Testis (tissue), 2 donors: ENCODE results near the gene RAB3B.

Source experiments
- POLR2A ChIP-seq: fragments of 450-650 bp; IDR thresholded peaks from one replicate; pipeline ENCODE4 v1.6.1; 2017; ENCODE audit warnings: antibody characterized with exemption, mild to moderate bottlenecking, moderate library complexity
- TF ChIP-seq, protein P1 (sequence below), 3 experiments: fragments of 450-650 bp in 2 of 3; fragments of 200-600 bp in 1 of 3; sonication (generic) in 1 of 3; IDR thresholded peaks; one replicate each; pipeline ENCODE4 v1.5.1; 2016 to 2019; ENCODE audit warnings: antibody characterized with exemption in 3 of 3, mild to moderate bottlenecking in 2 of 3, moderate library complexity in 1 of 3

GRCh38 chr1:51924455-51924854 is 66.0 kb downstream of the RAB3B start:
- TF ChIP-seq, protein P1, sequence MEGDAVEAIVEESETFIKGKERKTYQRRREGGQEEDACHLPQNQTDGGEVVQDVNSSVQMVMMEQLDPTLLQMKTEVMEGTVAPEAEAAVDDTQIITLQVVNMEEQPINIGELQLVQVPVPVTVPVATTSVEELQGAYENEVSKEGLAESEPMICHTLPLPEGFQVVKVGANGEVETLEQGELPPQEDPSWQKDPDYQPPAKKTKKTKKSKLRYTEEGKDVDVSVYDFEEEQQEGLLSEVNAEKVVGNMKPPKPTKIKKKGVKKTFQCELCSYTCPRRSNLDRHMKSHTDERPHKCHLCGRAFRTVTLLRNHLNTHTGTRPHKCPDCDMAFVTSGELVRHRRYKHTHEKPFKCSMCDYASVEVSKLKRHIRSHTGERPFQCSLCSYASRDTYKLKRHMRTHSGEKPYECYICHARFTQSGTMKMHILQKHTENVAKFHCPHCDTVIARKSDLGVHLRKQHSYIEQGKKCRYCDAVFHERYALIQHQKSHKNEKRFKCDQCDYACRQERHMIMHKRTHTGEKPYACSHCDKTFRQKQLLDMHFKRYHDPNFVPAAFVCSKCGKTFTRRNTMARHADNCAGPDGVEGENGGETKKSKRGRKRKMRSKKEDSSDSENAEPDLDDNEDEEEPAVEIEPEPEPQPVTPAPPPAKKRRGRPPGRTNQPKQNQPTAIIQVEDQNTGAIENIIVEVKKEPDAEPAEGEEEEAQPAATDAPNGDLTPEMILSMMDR (IDR thresholded peaks at IDR 0.05) = no peak
- TF ChIP-seq POLR2A = no peak
